GM10847 (cell line): ENCODE measurements around the gene TARBP2.
A peak's percentile ranks its signal among the peaks of the same experiment; 100 is the strongest.

ENCODE experiments used
- POLR2A ChIP-seq: IDR thresholded peaks from 2 replicates; pipeline ENCODE4 v1.6.1; 2011; ENCODE audit not compliant: insufficient read length; ENCODE audit errors: extremely low read depth

The TARBP2 gene

GRCh38 chr12:53484686-53485575 lies 16.2 kb upstream of the TARBP2 start:
- TF ChIP-seq POLR2A, result no peak

DNA sequence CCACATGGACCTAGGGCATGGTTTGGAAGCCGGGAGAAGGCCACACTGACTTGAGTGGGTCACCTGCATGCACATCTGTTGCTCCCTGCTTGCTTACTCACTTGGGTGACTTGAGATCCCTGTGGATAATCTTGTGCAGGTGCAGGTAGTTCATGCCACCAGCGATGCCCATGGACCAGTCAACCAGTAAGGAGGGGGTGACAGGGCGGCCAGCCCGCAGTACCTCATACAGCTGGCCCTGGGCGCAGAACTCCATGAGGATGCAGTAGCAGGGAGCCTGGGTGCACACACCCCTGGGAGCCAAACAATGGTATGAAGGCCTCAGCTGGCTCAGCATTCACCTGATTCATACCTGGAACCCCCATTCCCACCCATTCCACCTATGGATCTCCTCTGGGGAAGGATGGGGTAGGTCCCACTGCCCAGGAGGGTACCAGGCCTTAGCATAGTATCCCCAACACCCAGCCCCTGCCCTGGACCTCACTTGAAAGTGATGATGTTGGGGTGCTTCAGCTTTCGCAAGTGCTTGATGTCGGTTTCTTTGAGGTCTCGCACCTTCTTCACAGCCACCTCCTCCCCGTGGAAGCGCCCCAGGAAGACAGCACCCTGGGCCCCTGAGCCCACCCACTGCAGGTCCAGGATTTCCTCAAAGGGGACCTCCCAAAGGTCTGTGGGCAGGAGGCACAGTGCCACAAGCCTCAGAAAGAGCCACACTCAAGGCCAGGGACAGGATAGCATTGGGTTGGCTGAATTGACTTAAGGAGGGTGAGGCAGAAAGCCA lies 14.9 kb upstream of the TARBP2 start:
- TF ChIP-seq POLR2A, result no peak

- no peak for TF ChIP-seq POLR2A
These were observed 14.2 kb upstream of the TARBP2 start for GRCh38 chr12:53486736-53487487.

DNA sequence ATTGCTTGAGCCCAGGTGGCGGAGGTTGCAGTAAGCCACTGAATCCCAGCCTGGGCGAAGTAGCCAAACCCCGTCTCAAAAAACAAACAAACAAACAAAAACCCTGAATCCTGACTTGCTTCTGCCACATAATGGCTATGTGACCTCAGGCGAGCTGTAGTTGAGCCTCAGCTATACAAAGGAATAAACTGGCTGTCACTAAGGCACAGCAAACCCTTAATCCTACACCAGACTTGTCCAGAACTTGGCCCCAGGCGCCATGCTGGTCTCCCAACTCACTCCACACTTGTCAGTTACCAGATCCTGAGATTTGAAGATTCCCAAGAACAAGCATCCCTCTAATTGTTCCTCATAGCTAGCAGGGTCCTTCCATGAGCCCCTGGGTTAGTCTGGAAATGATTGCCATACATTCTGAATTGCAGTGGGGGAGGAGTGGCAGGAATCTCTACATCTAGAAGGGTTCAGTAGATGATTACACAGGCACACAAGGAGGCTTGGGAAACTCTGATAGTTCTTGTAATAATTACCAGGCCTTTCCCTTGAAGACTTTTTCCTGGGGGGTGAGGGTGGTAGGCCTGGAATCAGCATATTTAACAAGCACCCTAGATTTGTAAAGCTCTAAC lies 11.7 kb upstream of the TARBP2 start:
- no peak for TF ChIP-seq POLR2A

DNA sequence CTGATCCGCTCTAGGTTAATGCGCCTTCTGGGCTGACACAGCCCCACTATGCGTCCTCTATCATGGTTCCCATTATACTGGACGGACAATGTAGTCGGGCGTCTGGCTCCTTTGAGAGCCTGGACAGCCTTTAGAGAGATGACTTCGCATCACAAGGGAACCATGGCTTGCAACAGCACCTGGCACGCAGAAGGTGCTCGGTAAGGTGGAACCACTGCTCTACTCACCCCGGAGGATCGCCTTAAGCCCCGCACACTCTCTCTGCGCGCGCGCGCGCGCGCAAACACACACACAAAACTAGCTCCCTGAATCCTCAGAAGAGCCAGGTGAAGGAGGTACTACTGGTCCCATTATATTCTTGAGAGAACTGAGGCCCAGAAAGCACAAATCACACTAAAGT lies 8.9 kb upstream of the TARBP2 start:
- no peak for TF ChIP-seq POLR2A

DNA sequence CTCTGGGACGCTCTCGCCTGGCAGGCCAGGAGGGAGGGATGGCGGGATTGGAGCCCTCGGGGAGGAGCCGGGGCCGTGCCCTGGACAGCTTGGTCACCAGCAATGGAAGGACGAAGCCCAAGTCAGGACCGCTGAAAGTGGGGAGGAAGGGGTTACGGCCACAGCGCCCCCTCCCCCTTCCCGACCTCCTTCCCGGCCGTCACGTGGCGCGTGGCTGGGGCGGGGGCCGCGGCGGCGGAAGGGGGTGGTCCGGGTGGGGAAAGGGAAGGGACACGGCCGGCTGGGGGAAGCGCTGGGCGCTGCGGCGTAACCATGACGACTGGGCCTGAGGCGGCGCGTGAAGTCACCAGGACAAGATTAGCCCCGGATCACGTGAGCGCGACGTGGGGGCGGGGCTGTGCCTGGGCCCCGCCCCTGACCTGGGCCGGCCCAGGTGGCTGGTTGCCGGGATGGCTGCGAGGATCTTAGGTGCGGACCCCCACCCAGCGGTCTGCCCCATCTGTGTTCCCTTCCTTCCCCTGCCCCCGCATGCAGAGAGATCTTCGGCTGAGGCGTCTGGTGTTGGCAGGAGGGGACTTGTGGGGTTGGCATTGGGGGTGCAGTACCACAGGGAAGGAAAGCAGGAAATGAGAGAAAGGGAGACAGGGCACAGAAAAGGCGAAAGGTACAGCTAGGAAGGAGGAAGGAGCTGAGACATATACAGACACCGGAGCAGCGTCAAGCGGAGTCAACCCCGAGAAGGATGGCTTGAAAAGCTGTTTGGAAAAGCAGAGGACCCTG lies 8.1 kb upstream of the TARBP2 start:
- TF ChIP-seq POLR2A, result peak; percentile 79

GRCh38 chr12:53493610-53494391 lies 7.3 kb upstream of the TARBP2 start:
- no peak for TF ChIP-seq POLR2A

GRCh38 chr12:53495903-53496751 lies 5.0 kb upstream of the TARBP2 start:
- no peak for TF ChIP-seq POLR2A

DNA sequence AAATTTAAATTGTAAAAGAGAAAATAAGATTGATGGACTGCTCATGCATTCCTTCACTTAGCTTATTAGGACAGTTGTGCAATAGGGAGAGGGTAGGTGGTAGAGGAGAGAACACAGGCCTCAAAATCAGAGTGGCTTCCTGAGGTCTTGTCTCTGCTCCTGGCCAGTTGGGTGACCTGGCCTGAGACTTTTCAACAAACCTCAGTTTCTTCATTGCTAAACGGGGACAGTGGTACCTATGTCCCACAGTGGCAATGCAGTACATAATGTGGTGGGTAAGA lies 4.4 kb upstream of the TARBP2 start:
- TF ChIP-seq POLR2A, result no peak

DNA sequence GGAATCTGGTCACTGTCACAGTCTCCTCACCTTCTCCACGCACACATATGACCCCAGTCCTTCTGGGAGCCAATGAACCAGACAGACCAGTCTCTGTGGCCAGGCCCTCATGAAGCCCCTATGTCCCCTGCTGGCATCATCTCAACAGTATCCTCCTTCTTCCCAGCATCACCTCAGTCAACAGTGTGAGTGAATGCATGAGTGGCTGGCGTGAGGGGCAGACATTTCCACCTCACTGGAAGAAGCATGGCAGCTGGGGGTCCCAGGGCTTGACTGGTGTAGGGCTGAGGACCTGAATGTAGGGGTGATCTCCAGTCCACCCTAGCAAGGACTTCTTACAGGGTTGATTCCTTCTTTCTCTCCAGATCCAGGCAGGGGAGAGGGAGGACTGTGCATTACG lies 3.6 kb upstream of the TARBP2 start:
- no peak for TF ChIP-seq POLR2A

DNA sequence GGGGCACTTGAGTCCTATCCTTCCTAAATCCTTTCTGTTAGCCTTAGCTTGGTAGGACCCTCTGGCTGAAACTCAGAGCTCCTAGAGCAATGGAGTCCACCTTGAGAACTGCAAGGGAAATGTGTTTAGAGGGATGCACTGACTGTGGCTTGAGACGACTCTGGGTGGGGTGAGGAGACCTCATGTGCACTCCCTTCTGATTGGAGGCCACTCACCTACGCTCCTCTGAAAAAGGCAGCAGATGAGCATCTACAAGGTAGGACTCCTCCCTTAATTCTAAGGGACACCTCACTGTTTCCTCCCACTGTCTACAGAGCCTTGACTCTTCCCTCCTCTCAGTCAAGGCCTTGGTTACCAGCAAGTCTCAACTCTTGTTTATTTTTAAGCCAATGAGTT lies 2.9 kb upstream of the TARBP2 start:
- no peak for TF ChIP-seq POLR2A

- TF ChIP-seq POLR2A, result no peak
These were observed 1.6 kb upstream of the TARBP2 start, which contains the start of gene MAP3K12 for GRCh38 chr12:53499266-53500141. MAP3K12 (minus strand) TSS chr12:53499458; CDS start chr12:53487391, 12,067 bp downstream.

GRCh38 chr12:53500142-53500775 lies 824 bp upstream of the TARBP2 start:
- peak; percentile 63 for TF ChIP-seq POLR2A
